HepG2 (cell line): ENCODE data around the gene TMEM61. TPM values are rescaled to one million over a fixed set of nuclear protein-coding genes. Genes with fewer than 3 reads are reported as not detected.

Experiments
- HCFC1 ChIP-seq: fragments of 150-350 bp; IDR thresholded peaks from 2 replicates; pipeline ENCODE4 v1.6.1; 2014; ENCODE audit warnings: low read depth, low read length
- LCORL ChIP-seq, 2 experiments: fragments of 450-650 bp in 1 of 2; sonication (generic) in 1 of 2; formaldehyde crosslinking in 1 of 2; IDR thresholded peaks; 2 replicates each; pipeline versions ENCODE4 v1.5.0 to v1.6.1; 2017 to 2020; ENCODE audit warnings: antibody characterized with exemption in 1 of 2, missing genetic modification reagents in 1 of 2
- MAZ ChIP-seq, 2 experiments: sonication (generic) in 1 of 2; formaldehyde crosslinking in 1 of 2; IDR thresholded peaks; 2 replicates each; pipeline versions ENCODE4 v1.5.0 to v1.6.1; 2012 to 2020; ENCODE audit warnings: low read depth in 2 of 2, mild to moderate bottlenecking in 2 of 2, borderline replicate concordance in 1 of 2, improper control_type of control experiment in 1 of 2, low read length in 1 of 2, missing genetic modification reagents in 1 of 2, moderate library complexity in 1 of 2
- NKX3-1 ChIP-seq: sonication (generic); formaldehyde crosslinking; IDR thresholded peaks from 2 replicates; pipeline ENCODE4 v1.5.0; 2020; ENCODE audit warnings: missing genetic modification reagents
- RBAK ChIP-seq: sonication (generic); formaldehyde crosslinking; IDR thresholded peaks from 2 replicates; pipeline ENCODE4 v1.5.1; 2020; ENCODE audit warnings: mild to moderate bottlenecking, missing genetic modification reagents
- ZFP82 ChIP-seq: sonication (generic); formaldehyde crosslinking; IDR thresholded peaks from 2 replicates; pipeline ENCODE4 v1.5.1; 2020; ENCODE audit warnings: mild to moderate bottlenecking, missing genetic modification reagents, borderline replicate concordance
- ZNF234 ChIP-seq: sonication (generic); formaldehyde crosslinking; conservative IDR thresholded peaks from 2 replicates; pipeline ENCODE4 v1.5.1; 2020; ENCODE audit warnings: mild to moderate bottlenecking, missing genetic modification reagents
- ZNF317 ChIP-seq: sonication (generic); formaldehyde crosslinking; IDR thresholded peaks from 2 replicates; pipeline ENCODE4 v1.5.0; 2020; ENCODE audit warnings: mild to moderate bottlenecking, missing genetic modification reagents
- ZNF337 ChIP-seq: sonication (generic); formaldehyde crosslinking; IDR thresholded peaks from 2 replicates; pipeline ENCODE4 v1.5.1; 2020; ENCODE audit warnings: missing genetic modification reagents, low read depth, mild to moderate bottlenecking, borderline replicate concordance
- ZNF510 ChIP-seq: sonication (generic); formaldehyde crosslinking; IDR thresholded peaks from 2 replicates; pipeline ENCODE4 v1.4.0; 2020; ENCODE audit warnings: low read depth, mild to moderate bottlenecking, missing genetic modification reagents
- ZNF543 ChIP-seq: sonication (generic); formaldehyde crosslinking; IDR thresholded peaks from 2 replicates; pipeline ENCODE4 v1.4.0; 2020; ENCODE audit warnings: mild to moderate bottlenecking, missing genetic modification reagents
- ZNF672 ChIP-seq: sonication (generic); formaldehyde crosslinking; IDR thresholded peaks from 2 replicates; pipeline ENCODE4 v1.8.1; 2022; ENCODE audit warnings: missing genetic modification reagents
- polyA plus RNA-seq, 8 experiments: library from polyadenylated mRNA; depleted of rRNA in 3 of 8; stranded (reverse) in 7 of 8; unstranded in 1 of 8; fragments of >200 nt; fragmentation: Illumina TruSeq in 4 of 8; extraction: Trizol in 4 of 8; gene quantifications; 2 replicates each; pipeline versions ENCODE4 v1.2.1 to v1.2.3, GENCODE V29; 2011 to 2016; ENCODE audit warnings: low read depth in 4 of 8, missing spikeins in 1 of 8, mixed read lengths in 1 of 8; ENCODE audit not compliant: insufficient read depth in 1 of 8
- total RNA-seq, 5 experiments: library from RNA; depleted of rRNA; stranded (reverse); fragments of >200 nt; fragmentation: Illumina TruSeq; extraction: Trizol; gene quantifications; 2 replicates each; pipeline ENCODE4 v1.2.3, GENCODE V29; 2016; ENCODE audit warnings: low read depth in 1 of 5
- TF ChIP-seq, protein P1 (sequence below): sonication (generic); formaldehyde crosslinking; IDR thresholded peaks from 2 replicates; pipeline ENCODE4 v1.8.0; 2022; ENCODE audit warnings: missing genetic modification reagents, mild to moderate bottlenecking, inconsistent platforms, borderline replicate concordance
- TF ChIP-seq, protein P2 (sequence below): sonication (generic); formaldehyde crosslinking; IDR thresholded peaks from 2 replicates; pipeline ENCODE4 v1.5.0; 2020; ENCODE audit warnings: missing genetic modification reagents, mild to moderate bottlenecking, borderline replicate concordance

The TMEM61 gene
- total and polyA plus RNA-seq, 2 of the 13 experiments (the other 11 are each of a cell fraction or from before 2014, with no cell fraction given), result not detected

DNA sequence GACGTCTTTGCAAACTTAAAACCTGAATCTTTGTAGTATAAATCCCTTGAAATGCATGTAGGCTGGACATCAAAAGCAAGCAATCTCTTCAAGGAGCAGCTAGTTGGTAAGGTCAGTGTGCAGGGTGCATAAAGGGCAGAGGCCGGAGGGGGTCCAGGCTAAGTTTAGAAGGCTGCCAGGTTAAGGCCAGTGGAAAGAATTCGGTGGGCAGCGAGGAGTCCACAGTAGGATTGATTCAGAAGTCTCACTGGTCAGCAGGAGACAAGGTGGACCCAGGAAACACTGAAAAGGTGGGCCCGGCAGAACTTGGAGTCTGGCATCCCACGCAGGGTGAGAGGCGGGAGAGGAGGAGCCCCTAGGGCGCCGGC is 58.5 kb downstream of the TMEM61 start (continued):
- TF ChIP-seq ZNF672 (CRISPR knock-in tag) (0 out of 2 replicates have a peak, but pooled peaks have one; percentile 46), HCFC1 (no peak), ZFP82 (CRISPR knock-in tag) (0 out of 2 replicates have a peak, but pooled peaks have one; percentile 2), ZNF510 (CRISPR knock-in tag) (0 out of 2 replicates have a peak, but pooled peaks have one; percentile 3), MAZ (IDR thresholded peaks at IDR 0.05; ENCODE audit: borderline replicate concordance, low read depth, low read length) (no peak), MAZ (CRISPR knock-in tag; IDR thresholded peaks at IDR 0.05; ENCODE audit: low read depth) (0 out of 2 replicates have a peak, but pooled peaks have one; percentile 6), RBAK (no peak), LCORL (IDR thresholded peaks at IDR 0.05) (peak; percentile 47; the same call in 1 of the 2 replicates), LCORL (CRISPR knock-in tag; IDR thresholded peaks at IDR 0.05) (no peak), ZNF543 (CRISPR knock-in tag) (peak; percentile 3; the same call in 1 of the 2 replicates), ZNF337 (CRISPR knock-in tag) (0 out of 2 replicates have a peak, but pooled peaks have one; percentile 26), NKX3-1 (CRISPR knock-in tag) (no peak), ZNF234 (CRISPR knock-in tag) (no peak), ZNF317 (no peak)
- TF ChIP-seq, protein P1, sequence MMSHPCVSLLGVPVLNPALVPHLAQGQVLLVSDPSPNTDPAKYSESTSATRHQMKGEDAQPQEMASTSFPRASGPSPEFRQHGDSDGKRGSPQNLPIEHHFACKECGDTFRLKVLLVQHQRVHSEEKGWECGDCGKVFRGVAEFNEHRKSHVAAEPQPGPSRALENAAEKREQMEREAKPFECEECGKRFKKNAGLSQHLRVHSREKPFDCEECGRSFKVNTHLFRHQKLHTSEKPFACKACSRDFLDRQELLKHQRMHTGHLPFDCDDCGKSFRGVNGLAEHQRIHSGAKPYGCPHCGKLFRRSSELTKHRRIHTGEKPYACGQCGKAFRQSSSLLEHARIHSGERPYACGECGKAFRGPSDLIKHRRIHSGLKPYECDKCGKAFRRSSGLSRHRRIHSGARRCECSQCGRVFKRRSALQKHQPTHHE, result no peak
- TF ChIP-seq, protein P2, sequence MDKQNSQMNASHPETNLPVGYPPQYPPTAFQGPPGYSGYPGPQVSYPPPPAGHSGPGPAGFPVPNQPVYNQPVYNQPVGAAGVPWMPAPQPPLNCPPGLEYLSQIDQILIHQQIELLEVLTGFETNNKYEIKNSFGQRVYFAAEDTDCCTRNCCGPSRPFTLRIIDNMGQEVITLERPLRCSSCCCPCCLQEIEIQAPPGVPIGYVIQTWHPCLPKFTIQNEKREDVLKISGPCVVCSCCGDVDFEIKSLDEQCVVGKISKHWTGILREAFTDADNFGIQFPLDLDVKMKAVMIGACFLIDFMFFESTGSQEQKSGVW, result 0 out of 2 replicates have a peak, but pooled peaks have one; percentile 70
